ENCODE measurements around the gene RAB40C. TPM values are rescaled to one million over a fixed set of nuclear protein-coding genes. Genes with fewer than 3 reads are reported as not detected.

Gene RAB40C
- total RNA-seq, 1 experiment from 2014 or later = 22.5 TPM

DNA sequence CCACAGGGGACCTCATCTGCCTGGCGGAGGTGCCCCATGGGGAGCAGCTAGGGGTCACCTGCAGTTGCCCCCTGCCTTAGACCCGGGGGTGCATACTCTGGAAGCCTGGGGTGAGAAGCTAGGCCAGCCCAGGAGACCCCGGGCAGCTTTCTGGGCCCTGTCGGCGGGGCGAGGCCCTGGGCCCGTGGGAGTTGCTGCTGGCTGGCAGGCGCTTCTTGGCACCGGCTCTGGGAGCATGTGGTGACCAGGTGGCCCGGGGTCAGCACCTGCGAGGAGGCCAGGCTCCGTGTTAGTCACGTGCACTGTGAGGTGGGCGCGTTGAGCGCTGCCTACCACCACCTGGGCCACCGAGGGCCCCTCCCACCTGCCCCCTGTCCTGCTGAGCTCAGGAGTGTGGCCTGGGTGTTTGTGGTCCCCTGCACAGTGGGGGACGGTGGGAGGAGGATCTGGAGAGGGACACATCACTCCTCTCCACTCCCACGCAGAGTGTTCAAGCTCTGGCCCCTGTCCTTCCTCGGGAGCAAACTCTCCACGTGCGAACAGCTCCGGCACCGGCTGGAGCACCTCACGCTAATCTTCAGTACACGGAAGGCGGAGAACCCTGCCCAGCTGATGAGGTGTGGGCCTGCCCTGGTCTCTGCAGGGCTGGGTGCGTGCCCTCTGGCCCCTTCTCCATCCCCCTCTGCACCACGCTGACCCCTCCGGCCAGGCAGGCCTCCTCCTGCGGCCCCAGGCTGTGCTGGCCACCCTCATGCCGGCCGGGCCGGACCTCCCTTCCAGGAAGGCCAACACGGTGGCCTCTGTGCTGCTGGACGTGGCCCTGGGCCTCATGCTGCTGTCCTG lies 14.3 kb upstream of the RAB40C start:
- no peak for ATAC-seq
- no peak for DNase-seq (ENCODE audit: low spot score)
- TF ChIP-seq EMX1 (CRISPR knock-in tag; IDR thresholded peaks at IDR 0.05) = no peak
- TF ChIP-seq ZNF232 (CRISPR knock-in tag; IDR thresholded peaks at IDR 0.05) = no peak
- TF ChIP-seq ZNF423 (CRISPR knock-in tag; IDR thresholded peaks at IDR 0.05) = no peak
- TF ChIP-seq, protein P1, sequence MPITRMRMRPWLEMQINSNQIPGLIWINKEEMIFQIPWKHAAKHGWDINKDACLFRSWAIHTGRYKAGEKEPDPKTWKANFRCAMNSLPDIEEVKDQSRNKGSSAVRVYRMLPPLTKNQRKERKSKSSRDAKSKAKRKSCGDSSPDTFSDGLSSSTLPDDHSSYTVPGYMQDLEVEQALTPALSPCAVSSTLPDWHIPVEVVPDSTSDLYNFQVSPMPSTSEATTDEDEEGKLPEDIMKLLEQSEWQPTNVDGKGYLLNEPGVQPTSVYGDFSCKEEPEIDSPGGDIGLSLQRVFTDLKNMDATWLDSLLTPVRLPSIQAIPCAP (CRISPR knock-in tag; IDR thresholded peaks at IDR 0.05) = no peak
- no peak for TF ChIP-seq ZNF396 (CRISPR knock-in tag; IDR thresholded peaks at IDR 0.05; ENCODE audit: borderline replicate concordance)
- TF ChIP-seq, protein P2, sequence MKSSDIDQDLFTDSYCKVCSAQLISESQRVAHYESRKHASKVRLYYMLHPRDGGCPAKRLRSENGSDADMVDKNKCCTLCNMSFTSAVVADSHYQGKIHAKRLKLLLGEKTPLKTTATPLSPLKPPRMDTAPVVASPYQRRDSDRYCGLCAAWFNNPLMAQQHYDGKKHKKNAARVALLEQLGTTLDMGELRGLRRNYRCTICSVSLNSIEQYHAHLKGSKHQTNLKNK (CRISPR knock-in tag; IDR thresholded peaks at IDR 0.05) = no peak
- TF ChIP-seq, protein P3, sequence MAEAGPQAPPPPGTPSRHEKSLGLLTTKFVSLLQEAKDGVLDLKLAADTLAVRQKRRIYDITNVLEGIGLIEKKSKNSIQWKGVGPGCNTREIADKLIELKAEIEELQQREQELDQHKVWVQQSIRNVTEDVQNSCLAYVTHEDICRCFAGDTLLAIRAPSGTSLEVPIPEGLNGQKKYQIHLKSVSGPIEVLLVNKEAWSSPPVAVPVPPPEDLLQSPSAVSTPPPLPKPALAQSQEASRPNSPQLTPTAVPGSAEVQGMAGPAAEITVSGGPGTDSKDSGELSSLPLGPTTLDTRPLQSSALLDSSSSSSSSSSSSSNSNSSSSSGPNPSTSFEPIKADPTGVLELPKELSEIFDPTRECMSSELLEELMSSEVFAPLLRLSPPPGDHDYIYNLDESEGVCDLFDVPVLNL (CRISPR knock-in tag; IDR thresholded peaks at IDR 0.05; ENCODE audit: borderline replicate concordance, low read depth) = no peak
- CTCF ChIA-PET = interaction anchor here (0.7 to 2.4 kb wide), 4 partner anchors 12 to 184 kb away, joined by 4 to 11 read pairs (median 5); partner anchors contain the start of gene RHOT2
- no peaks in the 10 kb centered on the region for H3K36me3 Mint-ChIP-seq
- H3K4me1 Mint-ChIP-seq = peaks cover 13% of the 10 kb centered on the region
- no peaks in the 10 kb centered on the region for H3K9me3 Mint-ChIP-seq
- no peak overlapping the region for H3K4me3 Mint-ChIP-seq
- H3K27me3 Mint-ChIP-seq (ENCODE audit: low read depth) = no peaks in the 10 kb centered on the region
- POLR2A ChIA-PET = no interaction called here
- no peak overlapping the region for H3K27ac Mint-ChIP-seq

DNA sequence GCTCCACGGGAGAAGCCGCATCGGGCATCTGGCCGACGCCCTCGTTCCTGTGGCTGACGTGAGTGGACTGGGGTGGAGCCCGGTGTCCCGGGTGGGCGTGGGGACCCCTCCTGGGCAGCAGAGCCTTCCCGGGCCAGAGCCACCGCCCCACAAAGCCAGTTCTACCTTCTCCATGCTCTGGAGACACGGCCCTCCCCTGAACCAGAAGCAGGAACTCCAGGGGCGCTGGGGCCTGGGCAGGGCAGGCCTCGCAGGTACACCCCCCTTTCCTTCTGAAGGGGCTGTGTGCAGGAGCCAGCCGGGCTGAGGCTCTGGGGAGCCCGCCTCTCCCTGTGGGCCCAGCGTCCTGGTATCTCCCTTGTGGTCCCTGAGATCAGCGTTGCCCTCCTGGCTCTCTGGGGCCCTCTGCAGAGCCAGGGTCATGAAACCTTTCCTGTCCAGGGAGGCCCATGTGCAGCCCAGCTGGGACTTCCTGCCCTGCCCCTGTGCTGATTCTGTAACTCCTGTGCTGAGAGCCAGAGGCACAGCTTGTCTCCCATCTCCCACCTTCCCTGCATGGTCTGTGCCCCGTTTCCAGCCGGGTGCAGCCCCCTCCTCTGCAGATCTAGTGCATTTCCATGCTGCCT lies 13.6 kb upstream of the RAB40C start:
- peak overlapping the region; percentile 89 for H3K27ac Mint-ChIP-seq
- ATAC-seq = no peak
- POLR2A ChIA-PET = no interaction called here
- H3K4me1 Mint-ChIP-seq = peaks cover 7% of the 10 kb centered on the region
- no peaks in the 10 kb centered on the region for H3K36me3 Mint-ChIP-seq
- no peak overlapping the region for H3K4me3 Mint-ChIP-seq
- no peak for DNase-seq (ENCODE audit: low spot score)
- CTCF ChIA-PET = interaction anchor here (0.5 to 2.4 kb wide), 31 partner anchors 8 to 223 kb away, joined by 3 to 18 read pairs (median 5); partner anchors contain the start of genes CHTF18, DECR2, NHLRC4 and RHBDL1
- H3K27me3 Mint-ChIP-seq (ENCODE audit: low read depth) = no peaks in the 10 kb centered on the region
- H3K9me3 Mint-ChIP-seq = no peaks in the 10 kb centered on the region
- TF ChIP-seq, protein P4, sequence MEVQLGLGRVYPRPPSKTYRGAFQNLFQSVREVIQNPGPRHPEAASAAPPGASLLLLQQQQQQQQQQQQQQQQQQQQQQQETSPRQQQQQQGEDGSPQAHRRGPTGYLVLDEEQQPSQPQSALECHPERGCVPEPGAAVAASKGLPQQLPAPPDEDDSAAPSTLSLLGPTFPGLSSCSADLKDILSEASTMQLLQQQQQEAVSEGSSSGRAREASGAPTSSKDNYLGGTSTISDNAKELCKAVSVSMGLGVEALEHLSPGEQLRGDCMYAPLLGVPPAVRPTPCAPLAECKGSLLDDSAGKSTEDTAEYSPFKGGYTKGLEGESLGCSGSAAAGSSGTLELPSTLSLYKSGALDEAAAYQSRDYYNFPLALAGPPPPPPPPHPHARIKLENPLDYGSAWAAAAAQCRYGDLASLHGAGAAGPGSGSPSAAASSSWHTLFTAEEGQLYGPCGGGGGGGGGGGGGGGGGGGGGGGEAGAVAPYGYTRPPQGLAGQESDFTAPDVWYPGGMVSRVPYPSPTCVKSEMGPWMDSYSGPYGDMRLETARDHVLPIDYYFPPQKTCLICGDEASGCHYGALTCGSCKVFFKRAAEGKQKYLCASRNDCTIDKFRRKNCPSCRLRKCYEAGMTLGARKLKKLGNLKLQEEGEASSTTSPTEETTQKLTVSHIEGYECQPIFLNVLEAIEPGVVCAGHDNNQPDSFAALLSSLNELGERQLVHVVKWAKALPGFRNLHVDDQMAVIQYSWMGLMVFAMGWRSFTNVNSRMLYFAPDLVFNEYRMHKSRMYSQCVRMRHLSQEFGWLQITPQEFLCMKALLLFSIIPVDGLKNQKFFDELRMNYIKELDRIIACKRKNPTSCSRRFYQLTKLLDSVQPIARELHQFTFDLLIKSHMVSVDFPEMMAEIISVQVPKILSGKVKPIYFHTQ (CRISPR knock-in tag; IDR thresholded peaks at IDR 0.05) = no peak
- TF ChIP-seq, protein P5, sequence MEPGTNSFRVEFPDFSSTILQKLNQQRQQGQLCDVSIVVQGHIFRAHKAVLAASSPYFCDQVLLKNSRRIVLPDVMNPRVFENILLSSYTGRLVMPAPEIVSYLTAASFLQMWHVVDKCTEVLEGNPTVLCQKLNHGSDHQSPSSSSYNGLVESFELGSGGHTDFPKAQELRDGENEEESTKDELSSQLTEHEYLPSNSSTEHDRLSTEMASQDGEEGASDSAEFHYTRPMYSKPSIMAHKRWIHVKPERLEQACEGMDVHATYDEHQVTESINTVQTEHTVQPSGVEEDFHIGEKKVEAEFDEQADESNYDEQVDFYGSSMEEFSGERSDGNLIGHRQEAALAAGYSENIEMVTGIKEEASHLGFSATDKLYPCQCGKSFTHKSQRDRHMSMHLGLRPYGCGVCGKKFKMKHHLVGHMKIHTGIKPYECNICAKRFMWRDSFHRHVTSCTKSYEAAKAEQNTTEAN (CRISPR knock-in tag; IDR thresholded peaks at IDR 0.05) = no peak
- TF ChIP-seq ZBTB21 (CRISPR knock-in tag; IDR thresholded peaks at IDR 0.05; ENCODE audit: borderline replicate concordance) (no peak), ZNF671 (CRISPR knock-in tag; IDR thresholded peaks at IDR 0.05) (no peak), TCF7 (CRISPR knock-in tag; IDR thresholded peaks at IDR 0.05; ENCODE audit: low read depth) (no peak), FOXP1 (CRISPR knock-in tag; IDR thresholded peaks at IDR 0.05; ENCODE audit: borderline replicate concordance) (no peak), GRHL2 (CRISPR knock-in tag; IDR thresholded peaks at IDR 0.05; ENCODE audit: insufficient replicate concordance, severe bottlenecking) (no peak), NFATC4 (CRISPR knock-in tag; IDR thresholded peaks at IDR 0.05) (no peak)
- TF ChIP-seq, protein P6, sequence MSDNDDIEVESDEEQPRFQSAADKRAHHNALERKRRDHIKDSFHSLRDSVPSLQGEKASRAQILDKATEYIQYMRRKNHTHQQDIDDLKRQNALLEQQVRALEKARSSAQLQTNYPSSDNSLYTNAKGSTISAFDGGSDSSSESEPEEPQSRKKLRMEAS (CRISPR knock-in tag; IDR thresholded peaks at IDR 0.05) = no peak
- TF ChIP-seq, protein P7, sequence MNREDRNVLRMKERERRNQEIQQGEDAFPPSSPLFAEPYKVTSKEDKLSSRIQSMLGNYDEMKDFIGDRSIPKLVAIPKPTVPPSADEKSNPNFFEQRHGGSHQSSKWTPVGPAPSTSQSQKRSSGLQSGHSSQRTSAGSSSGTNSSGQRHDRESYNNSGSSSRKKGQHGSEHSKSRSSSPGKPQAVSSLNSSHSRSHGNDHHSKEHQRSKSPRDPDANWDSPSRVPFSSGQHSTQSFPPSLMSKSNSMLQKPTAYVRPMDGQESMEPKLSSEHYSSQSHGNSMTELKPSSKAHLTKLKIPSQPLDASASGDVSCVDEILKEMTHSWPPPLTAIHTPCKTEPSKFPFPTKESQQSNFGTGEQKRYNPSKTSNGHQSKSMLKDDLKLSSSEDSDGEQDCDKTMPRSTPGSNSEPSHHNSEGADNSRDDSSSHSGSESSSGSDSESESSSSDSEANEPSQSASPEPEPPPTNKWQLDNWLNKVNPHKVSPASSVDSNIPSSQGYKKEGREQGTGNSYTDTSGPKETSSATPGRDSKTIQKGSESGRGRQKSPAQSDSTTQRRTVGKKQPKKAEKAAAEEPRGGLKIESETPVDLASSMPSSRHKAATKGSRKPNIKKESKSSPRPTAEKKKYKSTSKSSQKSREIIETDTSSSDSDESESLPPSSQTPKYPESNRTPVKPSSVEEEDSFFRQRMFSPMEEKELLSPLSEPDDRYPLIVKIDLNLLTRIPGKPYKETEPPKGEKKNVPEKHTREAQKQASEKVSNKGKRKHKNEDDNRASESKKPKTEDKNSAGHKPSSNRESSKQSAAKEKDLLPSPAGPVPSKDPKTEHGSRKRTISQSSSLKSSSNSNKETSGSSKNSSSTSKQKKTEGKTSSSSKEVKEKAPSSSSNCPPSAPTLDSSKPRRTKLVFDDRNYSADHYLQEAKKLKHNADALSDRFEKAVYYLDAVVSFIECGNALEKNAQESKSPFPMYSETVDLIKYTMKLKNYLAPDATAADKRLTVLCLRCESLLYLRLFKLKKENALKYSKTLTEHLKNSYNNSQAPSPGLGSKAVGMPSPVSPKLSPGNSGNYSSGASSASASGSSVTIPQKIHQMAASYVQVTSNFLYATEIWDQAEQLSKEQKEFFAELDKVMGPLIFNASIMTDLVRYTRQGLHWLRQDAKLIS (CRISPR knock-in tag; IDR thresholded peaks at IDR 0.05; ENCODE audit: borderline replicate concordance) = no peak
- TF ChIP-seq, protein P8, sequence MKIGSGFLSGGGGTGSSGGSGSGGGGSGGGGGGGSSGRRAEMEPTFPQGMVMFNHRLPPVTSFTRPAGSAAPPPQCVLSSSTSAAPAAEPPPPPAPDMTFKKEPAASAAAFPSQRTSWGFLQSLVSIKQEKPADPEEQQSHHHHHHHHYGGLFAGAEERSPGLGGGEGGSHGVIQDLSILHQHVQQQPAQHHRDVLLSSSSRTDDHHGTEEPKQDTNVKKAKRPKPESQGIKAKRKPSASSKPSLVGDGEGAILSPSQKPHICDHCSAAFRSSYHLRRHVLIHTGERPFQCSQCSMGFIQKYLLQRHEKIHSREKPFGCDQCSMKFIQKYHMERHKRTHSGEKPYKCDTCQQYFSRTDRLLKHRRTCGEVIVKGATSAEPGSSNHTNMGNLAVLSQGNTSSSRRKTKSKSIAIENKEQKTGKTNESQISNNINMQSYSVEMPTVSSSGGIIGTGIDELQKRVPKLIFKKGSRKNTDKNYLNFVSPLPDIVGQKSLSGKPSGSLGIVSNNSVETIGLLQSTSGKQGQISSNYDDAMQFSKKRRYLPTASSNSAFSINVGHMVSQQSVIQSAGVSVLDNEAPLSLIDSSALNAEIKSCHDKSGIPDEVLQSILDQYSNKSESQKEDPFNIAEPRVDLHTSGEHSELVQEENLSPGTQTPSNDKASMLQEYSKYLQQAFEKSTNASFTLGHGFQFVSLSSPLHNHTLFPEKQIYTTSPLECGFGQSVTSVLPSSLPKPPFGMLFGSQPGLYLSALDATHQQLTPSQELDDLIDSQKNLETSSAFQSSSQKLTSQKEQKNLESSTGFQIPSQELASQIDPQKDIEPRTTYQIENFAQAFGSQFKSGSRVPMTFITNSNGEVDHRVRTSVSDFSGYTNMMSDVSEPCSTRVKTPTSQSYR (CRISPR knock-in tag; IDR thresholded peaks at IDR 0.05) = no peak

Measured in WTC11 (cell line).